ENCODE measurements around the gene PGA5.

The PGA5 gene

DNA sequence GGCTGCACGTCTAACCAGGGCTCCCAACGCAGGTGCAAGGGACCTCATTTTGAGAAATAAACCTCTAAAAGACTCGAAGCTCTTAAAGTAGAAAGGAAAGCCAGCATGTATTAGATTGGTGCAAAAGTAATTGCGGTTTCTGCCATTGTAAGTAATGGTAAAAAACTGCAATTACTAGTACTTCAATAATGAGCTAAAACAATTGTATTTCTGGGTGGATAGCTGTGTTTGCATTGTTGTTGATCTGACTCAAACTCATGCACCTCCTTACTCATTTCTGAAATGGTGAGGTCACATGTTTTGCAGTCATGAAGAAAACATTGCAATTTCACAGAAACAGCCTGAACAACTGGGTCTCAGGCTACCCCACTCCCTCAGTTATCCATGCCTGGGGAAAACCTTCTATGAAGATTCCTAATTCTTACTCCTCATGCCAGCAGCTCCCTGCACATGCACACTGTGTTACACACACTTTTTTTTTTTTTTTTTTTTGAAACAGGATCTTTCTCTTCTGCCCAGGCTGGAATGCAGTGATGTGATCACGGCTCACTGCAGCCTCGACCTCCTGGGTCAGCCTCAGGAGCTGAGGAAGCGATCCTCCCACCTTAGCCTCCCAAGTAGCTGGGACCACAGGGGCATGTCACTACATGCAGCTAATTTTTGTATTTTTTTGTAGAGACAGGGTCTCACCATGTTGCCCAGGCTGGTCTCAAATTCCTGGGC, 29.5 kb downstream of the PGA5 start:
- no peak for DNase-seq (ENCODE audit: low spot score in 2 of 2)
- peak; percentile 84 for ATAC-seq
- Mint-ChIP-seq H3K4me3 (no peak overlapping the region), H3K4me1 (no peaks in the 10 kb centered on the region), H3K9me3 (no peaks in the 10 kb centered on the region), H3K27ac (peak overlapping the region; percentile 33), H3K36me3 (no peaks in the 10 kb centered on the region)

DNA sequence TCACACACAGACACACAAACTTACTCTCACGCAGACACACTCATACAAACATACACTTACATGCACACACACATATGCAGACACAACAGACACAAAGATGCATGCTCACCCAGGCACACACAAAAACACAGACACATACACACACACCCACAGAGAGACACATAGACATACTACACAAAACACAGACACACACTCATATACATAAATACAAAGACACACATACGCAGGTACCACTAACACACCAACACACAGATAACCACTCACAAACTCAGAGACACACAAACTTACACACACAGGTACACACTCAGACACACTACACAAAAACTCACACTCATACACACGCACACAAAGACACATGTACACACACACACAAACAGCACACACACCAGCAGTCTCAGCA, 31.8 kb downstream of the PGA5 start:
- ATAC-seq, result no peak
- no peak for DNase-seq (ENCODE audit: low spot score in 2 of 2)
- no peak overlapping the region for H3K4me3 Mint-ChIP-seq
- H3K9me3 Mint-ChIP-seq, result no peaks in the 10 kb centered on the region
- no peak overlapping the region for H3K27ac Mint-ChIP-seq
- no peaks in the 10 kb centered on the region for H3K4me1 Mint-ChIP-seq
- no peaks in the 10 kb centered on the region for H3K36me3 Mint-ChIP-seq

- Mint-ChIP-seq H3K36me3 (peaks cover 5% of the 10 kb centered on the region), H3K9me3 (no peaks in the 10 kb centered on the region), H3K4me1 (no peaks in the 10 kb centered on the region), H3K4me3 (no peak overlapping the region), H3K27ac (no peak overlapping the region)
- DNase-seq (ENCODE audit: low spot score in 2 of 2) (no peak), ATAC-seq (no peak)
Measured at GRCh38 chr11:61273178-61274078, 32.5 kb downstream of the PGA5 start.

GRCh38 chr11:61274084-61274483, 33.1 kb downstream of the PGA5 start:
- ATAC-seq (no peak), DNase-seq (ENCODE audit: low spot score in 2 of 2) (no peak)
- Mint-ChIP-seq H3K36me3 (peaks cover 9% of the 10 kb centered on the region), H3K4me1 (no peaks in the 10 kb centered on the region), H3K27ac (no peak overlapping the region), H3K9me3 (no peaks in the 10 kb centered on the region), H3K4me3 (no peak overlapping the region)

- Mint-ChIP-seq H3K36me3 (peaks cover 9% of the 10 kb centered on the region), H3K9me3 (no peaks in the 10 kb centered on the region), H3K4me1 (no peaks in the 10 kb centered on the region), H3K27ac (no peak overlapping the region), H3K4me3 (no peak overlapping the region)
- ATAC-seq (no peak), DNase-seq (ENCODE audit: low spot score in 2 of 2) (no peak)
Measured at GRCh38 chr11:61275191-61275590, 34.2 kb downstream of the PGA5 start.

DNA sequence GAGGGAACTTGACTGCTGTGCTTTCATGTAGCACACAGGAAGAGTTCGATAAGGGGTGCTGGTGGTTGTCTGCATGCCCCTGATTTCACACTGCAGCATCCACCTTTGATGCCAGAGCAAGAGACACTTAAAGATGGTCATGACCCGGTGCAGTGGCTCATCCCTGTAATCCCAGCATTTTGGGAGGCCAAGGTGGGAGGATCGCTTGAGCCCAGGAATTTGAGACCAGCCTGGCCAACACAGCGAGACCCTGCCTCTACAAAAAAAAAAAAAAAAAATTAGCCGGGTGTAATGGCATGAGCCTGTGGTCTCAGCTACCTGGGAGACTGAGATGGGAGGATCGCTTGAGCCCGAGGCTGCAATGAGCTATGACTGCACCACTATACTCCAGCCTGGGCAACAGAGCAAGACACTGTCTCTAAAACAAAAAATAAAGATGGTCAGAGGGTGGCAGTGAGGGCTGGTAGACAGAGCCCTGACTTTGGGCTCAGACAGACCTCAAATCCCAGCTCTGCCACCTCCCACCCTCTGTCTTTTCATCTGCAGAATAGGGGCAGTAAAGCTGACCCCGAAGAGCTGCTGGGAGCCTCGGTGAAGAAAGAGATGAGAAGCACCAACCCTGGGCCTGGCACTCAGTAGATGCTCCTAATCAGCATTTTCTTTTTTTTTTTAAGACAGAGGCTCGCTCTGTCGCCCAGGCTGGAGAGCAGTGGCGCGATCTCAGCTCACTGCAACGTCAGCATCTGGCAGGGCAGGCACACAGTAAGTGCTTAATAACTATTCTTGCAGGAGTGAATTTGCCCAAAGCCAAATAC, 36.4 kb downstream of the PGA5 start:
- DNase-seq (ENCODE audit: low spot score in 2 of 2) (no peak), ATAC-seq (no peak)
- Mint-ChIP-seq H3K27ac (no peak overlapping the region), H3K4me3 (no peak overlapping the region), H3K36me3 (peaks cover 9% of the 10 kb centered on the region), H3K4me1 (peaks cover 6% of the 10 kb centered on the region), H3K9me3 (peaks cover 3% of the 10 kb centered on the region)

GRCh38 chr11:61278001-61278470, 37.1 kb downstream of the PGA5 start:
- ATAC-seq (no peak), DNase-seq (ENCODE audit: low spot score in 2 of 2) (no peak)
- Mint-ChIP-seq H3K4me3 (no peak overlapping the region), H3K27ac (peak overlapping the region; percentile 38), H3K36me3 (peaks cover 9% of the 10 kb centered on the region), H3K9me3 (peaks cover 3% of the 10 kb centered on the region), H3K4me1 (peaks cover 6% of the 10 kb centered on the region)

GRCh38 chr11:61279934-61280659, 39.1 kb downstream of the PGA5 start:
- Mint-ChIP-seq H3K36me3 (peaks cover 9% of the 10 kb centered on the region), H3K4me1 (peaks cover 6% of the 10 kb centered on the region), H3K4me3 (no peak overlapping the region), H3K9me3 (peaks cover 3% of the 10 kb centered on the region), H3K27ac (no peak overlapping the region)
- no peak for ATAC-seq
- DNase-seq (ENCODE audit: low spot score in 2 of 2), result no peak

- Mint-ChIP-seq H3K4me1 (peaks cover 6% of the 10 kb centered on the region), H3K4me3 (no peak overlapping the region), H3K27ac (no peak overlapping the region), H3K36me3 (peaks cover 9% of the 10 kb centered on the region), H3K9me3 (peaks cover 3% of the 10 kb centered on the region)
- no peak for ATAC-seq
- DNase-seq (ENCODE audit: low spot score in 2 of 2), result no peak
Measured at GRCh38 chr11:61280883-61281580, 40.1 kb downstream of the PGA5 start.

DNA sequence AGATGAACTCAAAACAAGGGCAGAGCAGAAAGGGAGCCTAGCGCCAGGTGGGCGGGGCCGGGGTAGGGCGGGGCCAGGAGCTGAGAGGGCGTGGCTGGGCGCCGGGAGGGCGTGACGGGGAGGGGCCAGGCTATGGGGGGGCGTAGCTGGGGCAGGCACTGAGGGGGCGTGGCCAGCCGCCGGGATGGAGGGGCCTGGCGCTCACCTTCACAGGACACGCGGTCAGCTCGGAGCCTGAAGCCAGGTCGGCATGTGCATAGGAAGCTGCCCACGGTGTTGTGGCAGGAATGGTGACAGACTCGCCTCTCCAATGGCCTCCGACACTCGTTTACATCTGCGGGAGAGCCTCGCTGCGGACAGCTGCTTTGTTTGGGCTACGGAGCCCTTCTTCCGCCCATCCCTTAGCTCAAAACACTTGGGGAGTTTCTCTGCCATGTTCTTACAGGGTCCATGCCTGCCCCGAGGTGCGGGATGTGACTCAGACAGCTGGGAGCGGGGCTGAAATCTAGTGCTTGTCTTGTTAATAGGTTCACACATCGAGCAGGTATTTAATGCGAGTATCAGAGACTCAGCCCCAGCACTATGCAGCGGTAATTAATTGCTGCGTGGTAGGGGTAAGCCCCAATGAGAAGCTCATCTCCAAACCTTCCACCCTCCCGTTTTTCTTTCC, 40.7 kb downstream of the PGA5 start:
- H3K4me1 Mint-ChIP-seq, result peaks cover 6% of the 10 kb centered on the region
- ATAC-seq, result peak; percentile 62
- H3K4me3 Mint-ChIP-seq, result no peak overlapping the region
- no peak overlapping the region for H3K27ac Mint-ChIP-seq
- DNase-seq (ENCODE audit: low spot score in 2 of 2), result peak; percentile 18 to 61
- peaks cover 9% of the 10 kb centered on the region for H3K36me3 Mint-ChIP-seq
- H3K9me3 Mint-ChIP-seq, result peaks cover 3% of the 10 kb centered on the region

- no peak for DNase-seq (ENCODE audit: low spot score in 2 of 2)
- peaks cover 2% of the 10 kb centered on the region for H3K36me3 Mint-ChIP-seq
- no peak for ATAC-seq
- no peak overlapping the region for H3K4me3 Mint-ChIP-seq
- peaks cover 3% of the 10 kb centered on the region for H3K9me3 Mint-ChIP-seq
- H3K27ac Mint-ChIP-seq, result no peak overlapping the region
- H3K4me1 Mint-ChIP-seq, result peaks cover 6% of the 10 kb centered on the region
Measured at GRCh38 chr11:61283613-61284012, 42.6 kb downstream of the PGA5 start.

GRCh38 chr11:61287338-61287977, 46.5 kb downstream of the PGA5 start:
- peak overlapping the region; percentile 29 for H3K27ac Mint-ChIP-seq
- H3K4me1 Mint-ChIP-seq, result no peaks in the 10 kb centered on the region
- no peaks in the 10 kb centered on the region for H3K9me3 Mint-ChIP-seq
- no peak for ATAC-seq
- no peak overlapping the region for H3K4me3 Mint-ChIP-seq
- no peak for DNase-seq (ENCODE audit: low spot score in 2 of 2)
- H3K36me3 Mint-ChIP-seq, result no peaks in the 10 kb centered on the region

DNA sequence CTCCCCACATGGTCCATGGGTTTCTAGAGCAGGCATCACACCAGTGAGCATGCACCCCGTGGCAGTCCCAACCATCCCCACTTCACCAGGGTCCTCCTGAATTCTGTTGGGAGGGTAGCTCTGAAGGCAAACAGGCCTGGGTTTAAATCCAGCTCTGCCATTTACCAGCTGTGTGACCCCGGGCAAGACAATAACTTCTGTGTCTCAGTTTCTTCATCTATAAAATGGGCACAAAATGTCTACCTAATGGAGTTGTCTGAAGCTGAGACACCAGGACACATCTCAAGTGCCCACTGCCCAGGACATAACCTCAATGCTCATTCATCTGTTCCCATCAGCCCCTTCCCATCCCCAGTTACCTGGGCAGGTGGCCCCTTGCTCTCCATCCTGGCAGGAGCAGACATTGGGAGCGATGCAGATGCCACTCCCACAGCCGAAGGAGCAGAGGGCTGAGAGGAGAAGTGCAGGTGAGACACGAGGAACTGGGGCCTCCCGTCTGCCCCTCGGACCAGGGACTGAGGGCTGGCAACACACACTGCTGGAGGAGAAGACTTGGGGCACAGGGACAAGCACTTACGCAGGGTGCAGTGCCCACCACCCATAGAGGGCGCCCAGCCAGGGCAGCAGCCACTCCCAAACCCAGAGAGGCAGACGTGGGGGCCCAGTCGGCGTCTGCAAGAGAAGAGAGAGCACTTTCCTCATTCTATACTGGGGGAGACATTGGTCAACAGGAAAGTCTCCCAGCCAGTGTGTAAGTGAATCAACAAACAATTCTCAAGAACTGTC, 50.1 kb downstream of the PGA5 start:
- Mint-ChIP-seq H3K4me1 (peaks cover 11% of the 10 kb centered on the region), H3K36me3 (peaks cover 9% of the 10 kb centered on the region), H3K9me3 (no peaks in the 10 kb centered on the region), H3K4me3 (no peak overlapping the region), H3K27ac (no peak overlapping the region)
- DNase-seq (ENCODE audit: low spot score in 2 of 2) (no peak), ATAC-seq (no peak)

Measured in stimulated activated effector memory CD8-positive, alpha-beta T cell treated with anti-CD3 and anti-CD28 coated beads, Interleukin-12 subunit alpha, Interleukin-12 subunit beta, amount 100 ng/mL, for 72 hours (primary cell).